COLO668 (cell line): ENCODE data around the gene HYDIN.

Experiments
- DNase-seq: peaks from one replicate; lab custom pipeline; 2025; ENCODE audit not compliant: unreplicated experiment; lab: John Stamatoyannopoulos, UW

HYDIN gene

GRCh38 chr16:70793851-70794502 is 436.5 kb downstream of the HYDIN start:
- DNase-seq: no peak

GRCh38 chr16:70790815-70791214 is 439.7 kb downstream of the HYDIN start:
- no peak for DNase-seq

- no peak for DNase-seq
Measured at GRCh38 chr16:70789595-70790447, 440.7 kb downstream of the HYDIN start.

DNA sequence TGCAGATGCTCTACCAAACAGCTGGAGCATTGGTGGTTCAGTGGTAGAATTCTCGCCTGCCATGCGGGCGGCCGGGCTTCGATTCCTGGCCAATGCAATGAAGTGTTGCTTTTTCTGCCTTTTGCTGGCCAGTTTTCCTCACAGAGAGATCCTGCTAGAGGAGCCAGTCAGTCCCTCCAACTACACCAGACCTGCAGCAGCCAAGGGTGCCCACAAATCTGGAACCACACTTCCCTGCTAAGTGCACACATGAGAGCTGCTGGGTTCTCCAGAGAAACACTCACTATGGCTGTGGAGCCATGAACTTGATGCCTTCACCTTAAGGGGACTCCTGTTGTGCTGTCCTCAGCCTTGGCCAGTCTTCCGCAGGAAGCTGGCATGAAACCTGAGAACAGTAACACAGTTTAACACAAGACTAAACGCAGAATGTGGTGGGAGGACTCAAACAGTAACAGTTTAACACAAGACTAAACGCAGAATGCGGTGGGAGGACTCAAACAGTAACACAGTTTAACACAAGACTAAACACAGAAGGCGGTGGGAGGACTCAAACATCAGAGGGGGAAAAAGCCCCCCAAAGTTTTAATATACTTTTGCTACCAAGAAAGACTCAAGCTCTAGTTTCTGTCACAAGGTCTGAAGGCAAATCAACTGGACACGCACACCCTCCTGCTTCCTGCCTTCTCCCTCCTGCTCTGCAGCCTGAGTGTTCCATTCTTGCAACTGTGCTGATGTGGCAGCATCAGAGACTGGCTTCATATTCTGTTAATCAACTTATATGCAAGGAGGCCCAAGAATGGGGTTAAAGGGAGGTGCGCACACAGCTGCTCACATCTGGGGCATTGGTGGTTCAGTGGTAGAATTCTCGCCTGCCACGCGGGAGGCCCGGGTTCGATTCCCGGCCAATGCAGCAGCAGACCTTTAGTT is 441.6 kb downstream of the HYDIN start:
- no peak for DNase-seq

DNA sequence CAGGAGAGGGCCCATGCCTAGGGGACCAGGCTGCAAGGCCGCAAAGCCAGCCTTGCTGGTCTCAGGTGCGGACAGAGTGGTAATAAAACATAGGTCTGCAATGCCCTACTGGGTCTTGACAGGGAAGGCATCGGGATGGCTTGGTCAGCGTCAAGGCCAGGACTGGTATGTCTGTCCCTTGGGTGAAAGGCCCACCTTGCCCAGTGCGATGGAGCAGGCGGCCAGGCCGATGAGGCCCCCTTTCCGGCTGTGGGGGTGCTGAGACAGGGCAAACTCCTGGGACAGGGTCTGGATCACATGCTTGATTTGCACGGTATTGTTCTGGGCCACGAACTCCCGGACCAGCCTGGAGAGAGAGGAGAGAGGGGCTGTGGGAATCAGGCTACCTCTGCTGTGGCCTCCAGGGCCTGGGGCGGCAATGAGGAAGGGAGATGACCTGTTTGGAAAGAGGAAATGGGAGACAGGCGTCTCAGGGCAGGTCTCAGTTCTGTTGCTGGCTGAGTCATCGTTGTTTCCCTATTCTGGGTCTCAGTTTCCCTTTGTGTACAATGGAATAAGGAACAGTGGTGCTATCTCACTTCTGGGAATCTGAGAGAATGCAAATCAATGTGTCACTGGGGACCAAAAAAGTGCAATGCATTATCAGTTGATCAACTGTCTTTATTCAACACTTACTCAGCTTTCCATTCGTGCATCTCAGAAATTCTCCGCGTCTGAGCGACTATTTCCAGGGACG is 444.3 kb downstream of the HYDIN start:
- no peak for DNase-seq

GRCh38 chr16:70784692-70785555 is 445.6 kb downstream of the HYDIN start:
- no peak for DNase-seq

DNA sequence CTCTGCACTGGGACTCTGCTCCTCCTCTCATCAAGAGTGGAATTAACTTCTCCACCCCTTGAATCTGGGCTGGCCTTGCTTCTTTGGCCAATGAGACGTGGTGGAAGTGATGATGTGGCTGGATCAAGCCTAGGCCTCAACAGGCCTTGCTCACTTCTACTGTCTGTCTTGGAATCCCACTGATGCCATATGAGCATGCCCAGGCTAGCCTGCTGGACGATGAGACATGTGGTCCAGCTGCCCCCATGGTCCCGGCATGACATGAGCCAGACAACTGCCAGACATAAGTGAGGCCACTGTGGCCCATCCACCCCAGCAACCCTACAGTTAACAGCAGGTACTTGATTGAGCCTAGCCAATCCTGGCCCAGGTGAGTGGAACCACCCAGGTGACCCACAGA is 448.3 kb downstream of the HYDIN start:
- no peak for DNase-seq

GRCh38 chr16:70781800-70782199 is 448.7 kb downstream of the HYDIN start:
- DNase-seq: no peak

DNA sequence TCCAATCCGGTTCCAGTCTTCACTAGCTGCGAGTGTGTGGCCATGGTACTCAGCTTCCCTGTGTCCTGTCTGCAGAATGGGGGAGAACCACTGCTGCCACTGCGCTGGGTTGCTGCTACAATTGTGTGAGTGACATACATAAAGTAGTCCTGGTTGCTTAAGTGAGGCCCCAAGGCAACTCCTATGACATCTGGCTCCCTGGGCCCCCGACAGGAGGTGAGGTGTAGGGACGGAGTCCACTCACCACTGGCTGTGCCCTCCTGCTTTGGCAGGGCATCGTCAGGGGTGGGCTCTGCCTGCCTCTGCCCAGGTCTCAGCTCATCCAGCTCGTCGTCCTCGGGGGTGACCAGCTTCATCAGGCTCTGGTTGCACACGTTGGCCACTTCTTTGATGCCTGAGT is 450.0 kb downstream of the HYDIN start:
- no peak for DNase-seq

- no peak for DNase-seq
Measured at GRCh38 chr16:70779361-70779760, 451.2 kb downstream of the HYDIN start.

- peak; percentile 66 for DNase-seq
Measured at GRCh38 chr16:70778901-70779309, 451.6 kb downstream of the HYDIN start.

DNA sequence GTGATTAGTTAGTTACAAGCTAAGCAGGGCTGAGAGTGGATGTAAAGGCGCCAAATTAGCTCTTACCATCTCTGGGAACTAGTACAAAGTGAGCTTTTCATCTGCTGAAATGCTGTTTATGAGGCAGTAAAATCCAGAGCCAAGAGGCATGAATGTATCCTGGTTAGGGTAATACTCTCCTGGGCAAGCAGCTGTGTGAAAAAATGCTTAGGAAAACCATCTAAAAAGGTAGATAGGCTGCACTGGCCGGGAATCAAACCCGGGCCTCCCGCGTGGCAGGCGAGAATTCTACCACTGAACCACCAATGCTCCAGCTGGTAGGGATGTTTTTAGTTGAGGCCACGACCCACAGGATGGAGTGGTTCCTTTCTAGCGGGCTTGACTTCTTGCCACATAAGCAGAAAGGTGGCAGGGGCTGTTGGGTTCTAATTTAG is 452.5 kb downstream of the HYDIN start:
- DNase-seq: no peak

GRCh38 chr16:70777496-70777895 is 453.0 kb downstream of the HYDIN start:
- DNase-seq: no peak

DNA sequence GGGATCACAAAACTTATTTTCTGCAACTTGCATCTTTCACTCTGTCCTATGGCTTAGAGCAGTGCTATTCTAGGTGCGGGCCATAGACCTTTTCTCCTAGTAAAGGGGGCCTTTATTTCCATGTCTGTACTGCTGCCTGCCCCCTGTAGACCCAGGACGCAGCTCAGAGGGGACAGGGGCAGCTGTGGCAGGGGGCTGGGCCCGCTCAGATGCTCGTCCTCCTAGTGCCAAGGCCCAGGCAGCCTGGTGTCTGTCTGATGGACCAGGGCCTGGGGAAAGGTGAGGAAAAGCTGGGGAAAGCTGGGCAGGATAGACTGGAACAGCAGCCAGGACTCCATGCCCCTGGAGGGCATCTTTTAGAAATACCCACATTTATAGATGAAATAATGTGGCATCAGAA is 455.1 kb downstream of the HYDIN start:
- DNase-seq: no peak

- DNase-seq: no peak
Measured at GRCh38 chr16:70774261-70774660, 456.3 kb downstream of the HYDIN start.

DNA sequence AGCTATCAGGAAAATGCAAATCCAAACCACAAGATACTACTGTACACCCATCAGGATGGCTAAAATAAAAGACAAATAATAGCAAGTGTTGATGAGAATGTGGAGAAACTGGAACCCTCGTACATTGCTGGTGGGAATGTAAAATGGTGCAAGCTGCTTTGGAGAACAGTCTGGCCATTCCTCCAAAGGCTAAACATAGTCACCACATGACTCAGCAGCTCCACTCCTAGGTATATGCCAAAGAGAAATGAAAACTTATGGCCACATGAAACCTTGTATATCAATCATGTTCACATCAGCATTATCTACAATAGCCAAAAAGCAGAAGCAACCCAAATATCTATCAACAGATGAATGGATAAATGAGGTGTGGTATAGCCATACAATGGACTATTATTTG is 458.0 kb downstream of the HYDIN start:
- DNase-seq: no peak

- DNase-seq: peak; percentile 49
Measured at GRCh38 chr16:70770626-70771552, 459.6 kb downstream of the HYDIN start.

GRCh38 chr16:70770291-70770625 is 460.3 kb downstream of the HYDIN start:
- DNase-seq: no peak

DNA sequence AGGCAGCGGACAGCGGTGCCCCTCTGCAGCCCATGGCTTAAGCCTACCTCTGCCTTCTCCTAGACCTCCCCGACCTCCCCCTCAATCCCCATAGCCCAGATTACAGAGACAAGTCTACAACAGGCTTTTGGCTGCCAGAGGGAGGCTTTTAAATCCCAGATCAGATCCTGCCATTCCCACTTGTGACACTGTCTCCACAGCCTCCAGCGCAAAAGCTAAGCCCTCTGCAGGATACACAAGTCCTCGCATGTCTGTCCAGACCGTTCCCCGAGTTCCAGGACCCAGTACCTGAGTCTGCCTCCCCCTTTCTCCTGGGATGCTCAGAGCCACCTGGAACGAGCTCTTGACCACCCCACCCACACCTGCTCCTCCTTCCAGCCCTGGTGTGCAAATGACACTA is 460.8 kb downstream of the HYDIN start:
- DNase-seq: no peak
